ENCODE measurements around the gene NAIF1.

DNA sequence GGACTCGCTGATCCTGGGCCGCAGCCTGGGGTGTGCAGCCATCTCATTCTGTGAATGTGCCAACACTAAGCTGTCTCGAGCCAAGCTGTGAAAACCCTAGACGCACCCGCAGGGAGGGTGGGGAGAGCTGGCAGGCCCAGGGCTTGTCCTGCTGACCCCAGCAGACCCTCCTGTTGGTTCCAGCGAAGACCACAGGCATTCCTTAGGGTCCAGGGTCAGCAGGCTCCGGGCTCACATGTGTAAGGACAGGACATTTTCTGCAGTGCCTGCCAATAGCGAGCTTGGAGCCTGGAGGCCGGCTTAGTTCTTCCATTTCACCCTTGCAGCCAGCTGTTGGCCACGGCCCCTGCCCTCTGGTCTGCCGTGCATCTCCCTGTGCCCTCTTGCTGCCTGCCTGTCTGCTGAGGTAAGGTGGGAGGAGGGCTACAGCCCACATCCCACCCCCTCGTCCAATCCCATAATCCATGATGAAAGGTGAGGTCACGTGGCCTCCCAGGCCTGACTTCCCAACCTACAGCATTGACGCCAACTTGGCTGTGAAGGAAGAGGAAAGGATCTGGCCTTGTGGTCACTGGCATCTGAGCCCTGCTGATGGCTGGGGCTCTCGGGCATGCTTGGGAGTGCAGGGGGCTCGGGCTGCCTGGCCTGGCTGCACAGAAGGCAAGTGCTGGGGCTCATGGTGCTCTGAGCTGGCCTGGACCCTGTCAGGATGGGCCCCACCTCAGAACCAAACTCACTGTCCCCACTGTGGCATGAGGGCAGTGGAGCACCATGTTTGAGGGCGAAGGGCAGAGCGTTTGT, 40.5 kb upstream of the NAIF1 start:
- TF ChIP-seq, protein P1, sequence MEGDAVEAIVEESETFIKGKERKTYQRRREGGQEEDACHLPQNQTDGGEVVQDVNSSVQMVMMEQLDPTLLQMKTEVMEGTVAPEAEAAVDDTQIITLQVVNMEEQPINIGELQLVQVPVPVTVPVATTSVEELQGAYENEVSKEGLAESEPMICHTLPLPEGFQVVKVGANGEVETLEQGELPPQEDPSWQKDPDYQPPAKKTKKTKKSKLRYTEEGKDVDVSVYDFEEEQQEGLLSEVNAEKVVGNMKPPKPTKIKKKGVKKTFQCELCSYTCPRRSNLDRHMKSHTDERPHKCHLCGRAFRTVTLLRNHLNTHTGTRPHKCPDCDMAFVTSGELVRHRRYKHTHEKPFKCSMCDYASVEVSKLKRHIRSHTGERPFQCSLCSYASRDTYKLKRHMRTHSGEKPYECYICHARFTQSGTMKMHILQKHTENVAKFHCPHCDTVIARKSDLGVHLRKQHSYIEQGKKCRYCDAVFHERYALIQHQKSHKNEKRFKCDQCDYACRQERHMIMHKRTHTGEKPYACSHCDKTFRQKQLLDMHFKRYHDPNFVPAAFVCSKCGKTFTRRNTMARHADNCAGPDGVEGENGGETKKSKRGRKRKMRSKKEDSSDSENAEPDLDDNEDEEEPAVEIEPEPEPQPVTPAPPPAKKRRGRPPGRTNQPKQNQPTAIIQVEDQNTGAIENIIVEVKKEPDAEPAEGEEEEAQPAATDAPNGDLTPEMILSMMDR (IDR thresholded peaks at IDR 0.05), result no peak
- TF ChIP-seq POLR2A (IDR thresholded peaks at IDR 0.05) (no peak), POLR2AphosphoS5 (IDR thresholded peaks at IDR 0.05) (no peak)

All from sigmoid colon (tissue), 4 donors.